ENCODE results near the gene ADAMTS12.

DNA sequence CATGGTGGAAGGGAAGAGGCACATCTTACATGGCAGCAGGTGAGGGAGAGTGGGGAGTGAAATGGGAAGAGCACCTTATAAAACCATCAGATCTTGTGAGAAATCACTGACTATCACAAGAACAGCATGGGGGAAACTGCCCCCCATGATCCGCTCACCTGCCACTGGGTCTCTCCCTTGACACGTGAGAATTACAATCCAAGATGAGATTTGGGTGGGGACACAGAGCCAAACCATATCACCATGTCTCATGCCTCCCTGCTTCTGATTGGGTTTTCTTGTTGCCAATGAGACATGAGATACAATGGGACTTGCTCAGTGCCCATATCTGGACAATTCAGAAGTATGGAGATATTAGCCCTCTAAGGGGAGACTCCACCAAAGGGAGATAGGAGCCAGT, 353.6 kb downstream of the ADAMTS12 start:
- no peak for TF ChIP-seq POLR2A (IDR thresholded peaks at IDR 0.05)
- TF ChIP-seq CTCF (IDR thresholded peaks at IDR 0.05), result no peak

All from body of pancreas (tissue), 4 donors.